Right renal pelvis (tissue), 4 donors: ENCODE measurements around the gene GLB1L. TPM values are rescaled to one million over a fixed set of nuclear protein-coding genes. Genes with fewer than 3 reads are reported as not detected.

Experiments used
- DNase-seq, 4 donors: peaks; one replicate each; pipeline ENCODE4 v3.0.0-alpha.2; 2013; ENCODE audit warnings: low read depth in 4 of 4, low spot score in 3 of 4, missing footprints in 1 of 4
- polyA plus RNA-seq, 4 donors: library from polyadenylated mRNA; unstranded; fragments of 120-200 nt; gene quantifications; one replicate each; pipeline ENCODE4 v1.2.1, GENCODE V29; 2013; ENCODE audit not compliant: insufficient read length in 4 of 4

The GLB1L gene
- polyA plus RNA-seq, 4 donors: 21.3 to 28.2 (median 24.2) TPM

DNA sequence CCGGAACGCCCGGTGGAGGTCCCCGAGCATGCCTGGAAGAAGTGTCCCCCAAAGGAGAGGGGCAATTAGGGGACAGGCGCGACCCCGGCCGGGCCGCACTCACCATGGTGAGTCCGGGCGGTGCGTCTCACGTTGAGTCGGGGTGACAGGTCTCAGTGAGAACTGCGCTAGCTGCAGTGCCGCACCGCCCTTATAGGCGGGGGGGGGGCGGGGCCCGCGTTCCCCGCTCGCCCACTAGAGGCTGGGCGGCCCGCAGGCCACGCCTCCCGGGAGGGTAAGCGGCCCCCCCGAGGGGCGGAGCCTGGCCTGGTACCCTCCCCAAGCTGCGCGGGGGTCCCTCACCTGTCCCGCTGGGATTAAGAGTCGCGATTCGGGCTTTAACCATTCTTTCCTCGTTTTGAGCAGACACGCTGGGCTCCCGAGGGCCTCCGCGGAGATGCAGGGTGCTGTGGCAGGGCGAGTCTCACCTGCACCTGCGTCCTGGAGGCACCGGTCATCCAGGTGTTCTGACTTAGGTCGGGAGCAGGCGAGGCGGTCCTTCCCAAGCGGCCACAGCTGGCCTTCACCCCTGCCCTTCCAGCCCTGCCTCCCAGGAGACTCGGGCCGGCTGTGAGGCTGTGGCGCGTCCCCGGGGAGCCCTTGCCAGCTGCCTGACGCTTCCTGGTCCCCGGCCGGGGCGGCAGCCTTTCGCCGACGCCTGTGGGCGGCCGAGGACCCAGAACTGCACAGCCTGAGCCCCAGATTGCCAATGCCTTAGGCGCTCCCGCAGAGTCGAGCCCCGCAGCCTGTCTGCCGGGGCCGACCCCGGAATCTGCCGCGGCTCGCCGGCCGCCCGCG, 8.7 kb upstream of the GLB1L start, which contains the start of gene TUBA4A:
TSS of gene TUBA4A (minus strand) at position 166 of the 837 bp plus-strand sequence. CDS start at position 106, 60 bp downstream.
- DNase-seq: no peak

- no peak for DNase-seq
These were observed 7.9 kb upstream of the GLB1L start, which contains the start of gene TUBA4B for GRCh38 chr2:219252900-219253752. TUBA4B (plus strand) TSS chr2:219253243; CDS start chr2:219253408, 165 bp downstream.

DNA sequence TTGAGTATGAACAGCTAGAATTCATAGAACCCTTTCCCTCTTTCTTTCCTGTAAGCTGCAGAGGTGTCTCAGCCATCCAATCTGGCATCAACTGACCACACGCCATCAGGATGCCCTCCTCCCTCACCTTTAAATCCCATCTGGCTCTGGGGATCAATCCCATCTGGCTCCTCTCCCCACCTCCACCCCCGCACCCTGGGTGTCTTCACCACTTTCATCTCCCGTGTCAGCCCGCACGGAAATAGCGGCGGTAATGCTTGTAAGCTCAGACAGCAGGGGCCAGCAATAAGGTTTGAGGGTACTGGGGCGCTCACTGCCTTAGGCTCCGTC, 7.3 kb upstream of the GLB1L start:
- no peak for DNase-seq

DNA sequence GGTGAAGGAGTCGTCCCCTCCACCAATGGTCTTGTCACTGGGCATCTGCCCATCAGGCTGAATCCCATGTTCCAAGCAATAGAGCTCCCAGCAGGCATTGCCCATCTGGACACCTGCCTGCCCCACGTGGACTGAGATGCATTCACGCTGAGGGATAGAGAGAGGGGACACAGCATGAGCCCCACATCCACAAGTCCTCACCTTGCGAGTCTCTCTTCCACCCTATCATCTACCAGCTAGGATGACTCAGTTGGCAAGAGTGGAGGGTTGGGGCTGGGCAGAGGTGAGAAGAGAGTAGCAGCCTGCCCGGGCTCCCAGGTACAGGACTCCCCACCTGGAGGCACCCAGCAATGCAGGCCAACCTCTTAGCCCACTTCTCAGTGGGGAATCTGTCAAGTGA, 6.8 kb upstream of the GLB1L start:
- DNase-seq: no peak

DNA sequence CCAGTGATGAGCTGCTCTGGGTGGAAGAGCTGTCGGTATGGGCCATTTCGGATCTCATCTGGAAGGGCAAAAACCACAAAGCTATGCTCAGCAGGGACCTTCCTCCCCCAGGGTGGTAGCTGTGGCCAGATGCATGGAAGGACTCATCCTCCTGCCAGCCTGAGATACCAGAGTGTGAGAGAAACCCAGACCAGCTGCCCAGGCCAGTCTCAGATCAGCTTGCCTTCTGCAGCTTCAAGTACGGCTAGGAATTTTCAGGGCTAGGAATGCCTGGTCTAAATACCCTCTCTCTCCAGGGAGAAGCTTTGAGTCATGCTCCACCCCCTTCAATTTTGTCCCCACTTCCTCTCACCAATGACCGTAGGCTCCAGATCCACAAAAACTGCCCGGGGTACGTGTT, 6.4 kb upstream of the GLB1L start:
- DNase-seq: no peak

DNA sequence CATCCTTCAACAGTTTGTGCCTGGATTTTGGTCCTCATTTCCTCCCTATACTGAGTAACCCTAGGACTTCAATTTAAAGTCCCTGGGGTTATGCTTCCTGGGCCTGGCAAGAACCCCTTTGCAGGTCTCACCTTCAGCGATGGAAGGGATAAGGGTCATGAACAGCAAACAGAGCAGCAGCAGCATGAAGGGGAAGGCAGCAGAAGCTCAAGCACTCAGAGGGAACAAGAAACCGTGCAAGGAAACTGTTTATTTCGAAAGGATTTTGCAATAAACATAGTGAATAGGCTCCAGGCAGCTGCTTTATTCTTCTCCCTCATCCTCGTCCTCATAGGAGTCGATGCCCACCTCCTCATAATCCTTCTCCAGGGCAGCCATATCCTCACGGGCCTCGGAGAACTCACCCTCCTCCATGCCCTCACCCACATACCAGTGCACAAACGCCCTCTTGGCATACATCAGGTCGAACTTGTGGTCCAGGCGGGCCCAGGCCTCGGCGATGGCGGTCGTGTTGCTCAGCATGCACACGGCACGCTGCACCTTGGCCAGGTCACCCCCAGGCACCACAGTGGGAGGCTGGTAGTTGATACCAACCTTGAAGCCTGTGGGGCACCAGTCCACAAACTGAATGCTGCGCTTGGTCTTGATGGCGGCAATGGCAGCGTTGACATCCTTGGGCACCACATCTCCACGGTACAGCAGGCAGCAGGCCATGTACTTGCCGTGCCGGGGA, 5.0 kb upstream of the GLB1L start:
- no peak for DNase-seq

- DNase-seq: peak in 1 of 4 donors; percentile 54
These were observed 4.1 kb upstream of the GLB1L start for GRCh38 chr2:219249203-219249980.

DNA sequence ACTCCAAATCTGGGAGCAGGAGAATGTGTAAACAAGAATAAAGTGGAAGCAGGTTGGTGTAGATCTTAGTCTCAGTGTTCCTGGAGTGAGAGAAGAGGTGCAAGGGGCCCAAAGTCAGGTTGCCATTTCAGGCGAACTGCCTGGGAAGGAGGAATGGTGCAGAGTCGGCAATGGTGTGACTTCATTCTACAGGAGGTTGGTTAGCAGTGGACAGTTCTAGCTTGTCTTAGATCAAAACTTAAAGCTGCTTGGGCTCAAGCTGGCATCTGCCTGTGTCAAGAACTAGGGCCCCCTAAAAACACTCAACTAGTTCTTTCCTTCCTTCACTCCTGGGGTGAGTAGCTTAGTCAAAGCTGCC, 3.6 kb upstream of the GLB1L start:
- DNase-seq: no peak

GRCh38 chr2:219247678-219248642, 2.7 kb upstream of the GLB1L start:
- DNase-seq: no peak

DNA sequence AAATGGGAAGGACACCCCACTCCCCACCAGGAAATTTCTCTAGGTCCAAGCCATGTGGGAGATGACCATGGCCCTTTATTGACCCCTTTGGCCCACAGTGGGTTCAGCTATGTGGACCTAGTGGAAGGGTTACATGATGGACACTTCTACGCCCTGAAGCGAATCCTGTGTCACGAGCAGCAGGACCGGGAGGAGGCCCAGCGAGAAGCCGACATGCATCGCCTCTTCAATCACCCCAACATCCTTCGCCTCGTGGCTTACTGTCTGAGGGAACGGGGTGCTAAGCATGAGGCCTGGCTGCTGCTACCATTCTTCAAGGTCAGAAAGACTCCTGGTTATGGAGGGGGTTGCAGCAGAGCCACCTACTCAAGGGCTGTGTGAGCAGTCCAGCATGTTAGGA, 1.3 kb upstream of the GLB1L start:
- no peak for DNase-seq

GRCh38 chr2:219245899-219246230, 621 bp upstream of the GLB1L start:
- DNase-seq: no peak

- no peak for DNase-seq
These were observed 476 bp downstream of the GLB1L start for GRCh38 chr2:219244789-219245147.

DNA sequence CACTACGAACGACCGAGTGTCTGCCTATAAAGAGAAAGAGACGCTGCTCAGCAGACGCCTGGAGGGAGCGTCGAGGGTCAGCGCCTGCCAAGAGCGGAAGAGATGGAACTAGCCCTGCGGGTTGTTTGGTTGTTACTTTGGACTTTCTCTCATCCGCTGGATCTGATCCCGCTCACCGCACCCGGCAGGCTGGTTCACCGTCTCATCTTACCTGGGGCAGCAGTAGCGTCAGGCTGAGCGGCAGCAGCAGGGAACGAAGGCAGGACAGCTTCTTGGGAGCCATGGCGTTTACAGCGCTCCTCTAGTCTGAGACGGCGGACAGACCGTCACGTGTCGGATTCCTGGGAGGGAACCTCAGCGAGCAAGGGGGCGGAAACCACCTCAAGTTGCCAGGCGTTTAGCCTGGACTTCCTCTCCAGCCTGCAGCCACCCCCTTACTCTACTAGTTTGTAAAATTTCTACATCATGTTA, 1.9 kb downstream of the GLB1L start:
- no peak for DNase-seq

GRCh38 chr2:219234331-219234730, 10.9 kb downstream of the GLB1L start:
- DNase-seq: no peak

DNA sequence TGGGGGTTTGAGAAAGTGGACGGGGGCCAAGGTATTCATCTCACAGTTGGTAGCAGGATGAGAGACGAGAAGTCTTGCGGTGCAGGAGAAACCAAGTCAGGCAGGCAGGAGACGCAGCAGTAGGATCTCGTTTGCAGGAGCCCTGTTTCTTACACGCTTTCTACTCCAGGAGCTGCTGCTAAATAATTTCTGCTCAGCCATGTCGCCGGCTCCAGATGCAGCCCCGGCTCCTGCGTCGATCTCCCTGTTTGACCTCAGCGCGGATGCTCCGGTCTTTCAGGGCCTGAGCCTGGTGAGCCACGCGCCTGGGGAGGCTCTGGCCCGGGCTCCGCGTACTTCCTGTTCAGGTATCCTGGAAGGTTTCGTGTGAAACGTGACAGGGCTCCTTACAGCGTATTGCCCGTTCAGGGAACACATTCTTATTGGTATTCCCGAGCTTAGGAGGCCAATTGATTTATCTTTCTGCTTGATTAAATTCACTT, 15.1 kb downstream of the GLB1L start:
- DNase-seq: no peak

DNA sequence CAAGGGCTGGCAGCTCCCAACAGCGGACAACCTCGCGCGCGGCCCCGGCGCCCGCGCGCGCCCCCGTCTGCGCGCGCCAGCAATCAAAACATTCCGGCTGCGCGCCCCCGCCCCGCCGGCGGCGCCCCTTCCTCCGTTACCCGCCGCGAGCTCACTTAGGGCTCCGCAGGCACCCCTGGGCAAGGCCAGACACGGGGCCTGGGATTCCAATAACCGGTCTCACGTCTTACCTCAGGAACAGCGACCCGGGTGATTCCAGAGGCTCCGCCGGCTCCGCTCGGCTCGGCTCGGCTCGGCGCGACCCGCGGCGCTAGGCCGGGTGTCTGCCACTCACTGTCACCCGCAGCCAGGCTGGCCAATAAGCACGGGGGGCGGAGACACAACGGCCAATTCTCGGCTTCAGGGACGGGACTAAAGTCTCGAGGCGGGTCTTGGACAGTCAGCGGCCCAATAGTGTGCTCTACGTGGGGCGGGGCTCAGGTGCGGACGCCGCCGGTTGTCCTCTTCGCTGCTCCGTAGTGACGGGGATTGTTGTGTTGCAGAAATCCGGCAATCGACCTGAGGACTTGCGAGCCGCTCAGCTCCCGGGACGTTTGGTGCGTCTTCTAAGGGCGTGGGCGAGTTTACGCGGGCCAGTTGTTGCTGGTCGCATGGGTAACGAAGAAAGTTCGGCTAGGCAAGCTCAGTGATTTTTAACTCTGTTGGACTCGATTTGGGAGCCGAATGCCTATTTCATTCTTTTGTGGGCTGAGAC, 15.8 kb downstream of the GLB1L start, which contains the start of the genes ANKZF1 and ATG9A:
TSS of gene ANKZF1 (plus strand) at position 502 of the 754 bp plus-strand sequence. CDS start 452 bp downstream, outside the sequence.
TSS of gene ATG9A (minus strand) at position 332 of the 754 bp plus-strand sequence. CDS start 1,612 bp downstream, outside the sequence.
- peak; percentile 90 to 98 (median 96) for DNase-seq

DNA sequence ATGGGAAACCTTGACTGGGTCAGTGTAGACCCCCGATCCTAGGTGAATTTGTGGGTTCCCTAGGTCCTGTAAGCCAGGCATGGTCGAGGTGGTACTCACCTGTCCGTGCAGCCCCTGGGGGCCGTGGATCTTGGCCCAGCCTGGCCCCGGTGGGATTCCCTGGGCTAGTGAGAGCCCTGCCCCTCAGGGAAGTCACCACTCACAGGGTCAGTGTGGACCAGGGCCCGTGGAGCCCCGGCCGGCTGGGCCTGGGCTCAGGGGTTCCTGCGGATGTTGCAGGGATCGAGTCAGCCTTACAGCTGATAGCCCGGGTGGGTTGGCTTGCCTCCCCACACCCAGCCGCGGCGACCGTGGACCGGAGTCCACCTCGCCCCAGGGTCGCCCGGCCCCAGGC, 16.3 kb downstream of the GLB1L start:
- DNase-seq: no peak
